Naive thymus-derived CD4-positive, alpha-beta T cell (primary cell): ENCODE data around the gene DGKI. TPM values are rescaled to one million over a fixed set of nuclear protein-coding genes. Genes with fewer than 3 reads are reported as not detected.

Experiments used
- ATAC-seq: fragments of 150-1000 bp; cut with Tn5 transposase; 2 replicates; pipeline ENCODE4 v1.10.0; 2021; ENCODE audit warnings: mild to moderate bottlenecking, moderate library complexity
- CTCF ChIA-PET: fragments of 350-600 bp; sonication (Branson Sonifier 250); formaldehyde crosslinking; loops from one replicate; lab custom pipeline; 2021; ENCODE audit warnings: antibody characterized with exemption; lab: Charles Lee
- POLR2A ChIA-PET: fragments of 350-600 bp; sonication (Branson Sonifier 250); formaldehyde crosslinking; loops from one replicate; lab custom pipeline; 2021; ENCODE audit warnings: antibody characterized with exemption, inconsistent platforms; lab: Charles Lee
- DNase-seq, 9 donors: peaks; one replicate each; pipeline versions ENCODE4 v3.0.0 to v3.0.0-alpha.2; 2020 to 2022; ENCODE audit warnings: mixed read lengths in 1 of 9
- H3K27ac ChIP-seq: one replicate; pipeline ENCODE4 v1.7.0; 2013; ENCODE audit warnings: mild to moderate bottlenecking, low read depth, low read length, moderate library complexity
- H3K27me3 ChIP-seq, 2 donors: one replicate each; pipeline ENCODE4 v1.7.0; 2013; ENCODE audit warnings: low read length in 2 of 2, mild to moderate bottlenecking in 2 of 2, moderate library complexity in 2 of 2; ENCODE audit not compliant: control insufficient read depth in 2 of 2, insufficient read depth in 2 of 2
- H3K36me3 ChIP-seq, 3 experiments: 1 replicate in 2 of 3; 2 replicates in 1 of 3; pipeline ENCODE4 v1.7.0; 2013; ENCODE audit warnings: low read length in 3 of 3, mild to moderate bottlenecking in 3 of 3, moderate library complexity in 1 of 3; ENCODE audit not compliant: insufficient read depth in 3 of 3, control insufficient read depth in 2 of 3
- H3K4me1 ChIP-seq, 2 donors: one replicate each; pipeline ENCODE4 v1.7.0; 2013; ENCODE audit warnings: low read length in 2 of 2, mild to moderate bottlenecking in 2 of 2, moderate library complexity in 1 of 2; ENCODE audit not compliant: control insufficient read depth in 2 of 2, insufficient read depth in 2 of 2
- H3K4me3 ChIP-seq: 2 replicates; pipeline ENCODE4 v1.7.0; 2013; ENCODE audit warnings: mild to moderate bottlenecking, low read length
- H3K9me3 ChIP-seq, 3 experiments: 1 replicate in 2 of 3; 2 replicates in 1 of 3; pipeline ENCODE4 v1.7.0; 2013; ENCODE audit warnings: low read length in 3 of 3; ENCODE audit not compliant: control insufficient read depth in 2 of 3
- H3K27ac Mint-ChIP-seq, 9 donors: one replicate each; pipeline ENCODE4 v1.8.0; 2020 to 2022; ENCODE audit warnings: mixed read lengths in 9 of 9, mild to moderate bottlenecking in 8 of 9, moderate library complexity in 5 of 9, inconsistent platforms in 2 of 9
- H3K27me3 Mint-ChIP-seq, 5 donors: one replicate each; pipeline ENCODE4 v1.8.0; 2021 to 2022; ENCODE audit warnings: mixed read lengths in 5 of 5, mild to moderate bottlenecking in 1 of 5
- H3K36me3 Mint-ChIP-seq, 5 donors: one replicate each; pipeline ENCODE4 v1.8.0; 2020 to 2022; ENCODE audit warnings: mixed read lengths in 5 of 5, mild to moderate bottlenecking in 3 of 5, inconsistent platforms in 1 of 5
- H3K4me1 Mint-ChIP-seq, 7 donors: one replicate each; pipeline ENCODE4 v1.8.0; 2020 to 2022; ENCODE audit warnings: mixed read lengths in 7 of 7, mild to moderate bottlenecking in 3 of 7, inconsistent platforms in 1 of 7
- H3K4me3 Mint-ChIP-seq, 10 donors: one replicate each; pipeline ENCODE4 v1.8.0; 2020 to 2022; ENCODE audit warnings: mild to moderate bottlenecking in 10 of 10, mixed read lengths in 10 of 10, moderate library complexity in 6 of 10, inconsistent platforms in 2 of 10
- H3K9me3 Mint-ChIP-seq, 11 donors: one replicate each; pipeline ENCODE4 v1.8.0; 2020 to 2022; ENCODE audit warnings: mixed read lengths in 11 of 11, mild to moderate bottlenecking in 4 of 11, inconsistent platforms in 1 of 11, moderate library complexity in 1 of 11
- intact Hi-C, 2 donors: fragments of 100-400 bp; cut with micrococcal nuclease; formaldehyde crosslinking; loops; one replicate each; pipeline ENCODE4 v1.15.1; 2023
- polyA plus RNA-seq, 2 donors: library from polyadenylated mRNA; unstranded; fragments of 300-500 nt; fragmentation: Illumina TruSeq; gene quantifications; one replicate each; pipeline ENCODE4 v1.2.3, GENCODE V29; 2021
- total RNA-seq, 6 experiments: library from RNA in 5 of 6; stranded (reverse) in 5 of 6; gene quantifications; 1 replicate in 5 of 6; 2 replicates in 1 of 6; pipeline ENCODE4 v1.2.3 and lab custom pipeline; 2021 to 2026

The DGKI gene
- total and polyA plus RNA-seq, 7 experiments from 2014 or later, result 1.3 TPM; not detected in 6

- Histone ChIP-seq H3K27ac (no peak overlapping the region), H3K9me3 (no peaks in the 10 kb centered on the region), H3K4me1 (no peaks in the 10 kb centered on the region), H3K36me3 (no peaks in the 10 kb centered on the region), H3K27me3 (no peaks in the 10 kb centered on the region), H3K4me3 (no peak overlapping the region)
- Mint-ChIP-seq H3K4me1 (no peaks in the 10 kb centered on the region), H3K9me3 (peaks cover 0 to 4% (median 0%) of the 10 kb centered on the region in 11 donors), H3K27me3 (peaks cover 0 to 27% (median 9%) of the 10 kb centered on the region in 5 donors), H3K4me3 (no peak overlapping the region), H3K27ac (no peak overlapping the region), H3K36me3 (no peaks in the 10 kb centered on the region)
- POLR2A ChIA-PET, result no interaction called here
- CTCF ChIA-PET, result no interaction called here
- DNase-seq, result no peak
- no peak for ATAC-seq
- intact Hi-C loops, result no loop called here
Measured at GRCh38 chr7:137695494-137695893, 151.3 kb downstream of the DGKI start.

GRCh38 chr7:137694405-137694804 is 152.4 kb downstream of the DGKI start:
- intact Hi-C loops, result no loop called here
- Histone ChIP-seq H3K27ac (no peak overlapping the region), H3K36me3 (no peaks in the 10 kb centered on the region), H3K4me3 (no peak overlapping the region), H3K4me1 (no peaks in the 10 kb centered on the region), H3K9me3 (no peaks in the 10 kb centered on the region), H3K27me3 (no peaks in the 10 kb centered on the region)
- POLR2A ChIA-PET, result no interaction called here
- H3K9me3 Mint-ChIP-seq, result peaks cover 0 to 3% (median 0%) of the 10 kb centered on the region in 11 donors
- H3K27me3 Mint-ChIP-seq, result peaks cover 0 to 27% (median 10%) of the 10 kb centered on the region in 5 donors
- no peaks in the 10 kb centered on the region for H3K4me1 Mint-ChIP-seq
- H3K4me3 Mint-ChIP-seq, result no peak overlapping the region
- no peaks in the 10 kb centered on the region for H3K36me3 Mint-ChIP-seq
- CTCF ChIA-PET, result no interaction called here
- no peak for ATAC-seq
- no peak for DNase-seq
- H3K27ac Mint-ChIP-seq, result no peak overlapping the region

GRCh38 chr7:137692399-137692798 is 154.4 kb downstream of the DGKI start:
- H3K27ac Mint-ChIP-seq, result no peak overlapping the region
- Histone ChIP-seq H3K9me3 (no peaks in the 10 kb centered on the region), H3K4me1 (no peaks in the 10 kb centered on the region), H3K36me3 (no peaks in the 10 kb centered on the region), H3K27me3 (no peaks in the 10 kb centered on the region), H3K27ac (no peak overlapping the region), H3K4me3 (no peak overlapping the region)
- DNase-seq, result no peak
- ChIA-PET CTCF (no interaction called here), POLR2A (no interaction called here)
- peaks cover 0 to 1% (median 0%) of the 10 kb centered on the region in 11 donors for H3K9me3 Mint-ChIP-seq
- no peaks in the 10 kb centered on the region for H3K4me1 Mint-ChIP-seq
- no peaks in the 10 kb centered on the region for H3K36me3 Mint-ChIP-seq
- intact Hi-C loops, result no loop called here
- H3K27me3 Mint-ChIP-seq, result peaks cover 0 to 19% (median 9%) of the 10 kb centered on the region in 5 donors
- no peak for ATAC-seq
- no peak overlapping the region for H3K4me3 Mint-ChIP-seq

GRCh38 chr7:137691566-137691965 is 155.2 kb downstream of the DGKI start:
- no peak overlapping the region for H3K27ac ChIP-seq
- ATAC-seq (no peak), DNase-seq (no peak)
- no peaks in the 10 kb centered on the region for H3K27me3 ChIP-seq
- H3K4me3 ChIP-seq, result no peak overlapping the region
- no peaks in the 10 kb centered on the region for H3K4me1 ChIP-seq
- no peak overlapping the region for H3K4me3 Mint-ChIP-seq
- POLR2A ChIA-PET, result no interaction called here
- H3K27ac Mint-ChIP-seq, result no peak overlapping the region
- CTCF ChIA-PET, result no interaction called here
- H3K36me3 Mint-ChIP-seq, result no peaks in the 10 kb centered on the region
- no peaks in the 10 kb centered on the region for H3K9me3 ChIP-seq
- intact Hi-C loops, result no loop called here
- peaks cover 0 to 17% (median 6%) of the 10 kb centered on the region in 5 donors for H3K27me3 Mint-ChIP-seq
- no peaks in the 10 kb centered on the region for H3K36me3 ChIP-seq
- no peaks in the 10 kb centered on the region for H3K4me1 Mint-ChIP-seq
- H3K9me3 Mint-ChIP-seq, result peaks cover 0 to 1% (median 0%) of the 10 kb centered on the region in 11 donors

- no peaks in the 10 kb centered on the region for H3K4me1 ChIP-seq
- H3K27ac ChIP-seq, result no peak overlapping the region
- Mint-ChIP-seq H3K4me1 (no peaks in the 10 kb centered on the region), H3K9me3 (peaks cover 0 to 1% (median 0%) of the 10 kb centered on the region in 11 donors), H3K4me3 (no peak overlapping the region), H3K27ac (no peak overlapping the region), H3K36me3 (no peaks in the 10 kb centered on the region), H3K27me3 (peaks cover 0 to 11% (median 6%) of the 10 kb centered on the region in 5 donors)
- DNase-seq (no peak), ATAC-seq (no peak)
- no peaks in the 10 kb centered on the region for H3K36me3 ChIP-seq
- CTCF ChIA-PET, result no interaction called here
- no peaks in the 10 kb centered on the region for H3K27me3 ChIP-seq
- intact Hi-C loops, result no loop called here
- POLR2A ChIA-PET, result no interaction called here
- no peaks in the 10 kb centered on the region for H3K9me3 ChIP-seq
- no peak overlapping the region for H3K4me3 ChIP-seq
Measured at GRCh38 chr7:137690635-137691034, 156.1 kb downstream of the DGKI start.

- Histone ChIP-seq H3K4me1 (no peaks in the 10 kb centered on the region), H3K27me3 (no peaks in the 10 kb centered on the region), H3K4me3 (no peak overlapping the region), H3K27ac (no peak overlapping the region), H3K9me3 (no peaks in the 10 kb centered on the region), H3K36me3 (no peaks in the 10 kb centered on the region)
- no peak for ATAC-seq
- Mint-ChIP-seq H3K36me3 (no peaks in the 10 kb centered on the region), H3K4me3 (no peak overlapping the region), H3K4me1 (no peaks in the 10 kb centered on the region), H3K9me3 (peaks cover 0 to 1% (median 0%) of the 10 kb centered on the region in 11 donors), H3K27me3 (peaks cover 0 to 9% (median 6%) of the 10 kb centered on the region in 5 donors), H3K27ac (no peak overlapping the region)
- DNase-seq, result no peak
- ChIA-PET CTCF (no interaction called here), POLR2A (no interaction called here)
- intact Hi-C loops, result no loop called here
Measured at GRCh38 chr7:137689761-137690160, 157.0 kb downstream of the DGKI start.

- CTCF ChIA-PET, result no interaction called here
- POLR2A ChIA-PET, result no interaction called here
- no peaks in the 10 kb centered on the region for H3K27me3 ChIP-seq
- H3K36me3 ChIP-seq, result no peaks in the 10 kb centered on the region
- intact Hi-C loops, result no loop called here
- no peaks in the 10 kb centered on the region for H3K4me1 ChIP-seq
- no peaks in the 10 kb centered on the region for H3K9me3 ChIP-seq
- DNase-seq, result no peak
- Mint-ChIP-seq H3K4me3 (no peak overlapping the region), H3K36me3 (no peaks in the 10 kb centered on the region), H3K27me3 (peaks cover 0 to 13% (median 9%) of the 10 kb centered on the region in 5 donors), H3K9me3 (peaks cover 0 to 1% (median 0%) of the 10 kb centered on the region in 11 donors), H3K4me1 (no peaks in the 10 kb centered on the region), H3K27ac (no peak overlapping the region)
- H3K4me3 ChIP-seq, result no peak overlapping the region
- no peak overlapping the region for H3K27ac ChIP-seq
- no peak for ATAC-seq
Measured at GRCh38 chr7:137687556-137688265, 159.1 kb downstream of the DGKI start.
